NB4 (cell line): Measurements from ENCODE around the gene FGFBP2.
A peak's percentile ranks its signal among the peaks of the same experiment; 100 is the strongest.

Experiments used
- DNase-seq: peaks from one replicate; pipeline ENCODE4 v3.0.0; 2010; ENCODE audit warnings: low read depth
- H3K4me3 ChIP-seq: one replicate; pipeline ENCODE4 v1.5.1; 2011; ENCODE audit warnings: mild to moderate bottlenecking, low read depth, low read length, moderate library complexity
- CTCF ChIP-seq: IDR thresholded peaks from one replicate; pipeline ENCODE4 v1.5.1; 2012; ENCODE audit warnings: low read depth, low read length
- MAX ChIP-seq: IDR thresholded peaks from 2 replicates; pipeline ENCODE4 v1.6.1; 2011; ENCODE audit warnings: low read depth, low read length
- MYC ChIP-seq: IDR thresholded peaks from 2 replicates; pipeline ENCODE4 v1.6.1; 2011; ENCODE audit warnings: low read depth, low read length
- POLR2A ChIP-seq: IDR thresholded peaks from 2 replicates; pipeline ENCODE4 v1.6.1; 2011; ENCODE audit warnings: mild to moderate bottlenecking; ENCODE audit not compliant: insufficient read length; ENCODE audit errors: extremely low read depth

FGFBP2 gene

GRCh38 chr4:15961781-15962510 lies 1.0 kb downstream of the FGFBP2 start:
- TF ChIP-seq CTCF (no peak), MAX (no peak), MYC (no peak), POLR2A (no peak)
- DNase-seq, result no peak
- no peak overlapping the region for H3K4me3 ChIP-seq

GRCh38 chr4:15958562-15958961 lies 4.4 kb downstream of the FGFBP2 start:
- H3K4me3 ChIP-seq, result no peak overlapping the region
- TF ChIP-seq MAX (no peak), POLR2A (no peak), CTCF (no peak)
- DNase-seq, result no peak

- TF ChIP-seq MYC (no peak), CTCF (peak; percentile 99), POLR2A (no peak), MAX (no peak)
- H3K4me3 ChIP-seq, result no peak overlapping the region
- peak; percentile 88 for DNase-seq
These were observed 6.7 kb downstream of the FGFBP2 start for GRCh38 chr4:15956179-15956850.

GRCh38 chr4:15955670-15956069 lies 7.3 kb downstream of the FGFBP2 start:
- H3K4me3 ChIP-seq, result no peak overlapping the region
- TF ChIP-seq CTCF (peak; percentile 4), POLR2A (no peak)
- no peak for DNase-seq

- TF ChIP-seq CTCF, result no peak
- no peak for TF ChIP-seq MAX
- TF ChIP-seq POLR2A, result no peak
- no peak for TF ChIP-seq MYC
- no peak for DNase-seq
- H3K4me3 ChIP-seq, result no peak overlapping the region
These were observed 9.3 kb downstream of the FGFBP2 start for GRCh38 chr4:15953625-15954024.

- no peak for TF ChIP-seq CTCF
- no peak for TF ChIP-seq MYC
- no peak for TF ChIP-seq MAX
- H3K4me3 ChIP-seq, result no peak overlapping the region
- DNase-seq, result no peak
These were observed 11.2 kb downstream of the FGFBP2 start for GRCh38 chr4:15951781-15952180.
